ENCODE data around the gene PSKH1. TPM values are rescaled to one million over a fixed set of nuclear protein-coding genes. Genes with fewer than 3 reads are reported as not detected.

PSKH1 gene
- total and polyA plus RNA-seq, 9 of the 15 experiments (the other 6 are each of a cell fraction or from before 2014, with no cell fraction given), result 0.96 to 20.9 (median 9.4) TPM

GRCh38 chr16:67927131-67927941, 34.3 kb downstream of the PSKH1 start:
- H4K20me1 ChIP-seq (replicated peaks; ENCODE audit: control insufficient read depth, insufficient read depth, low read length), result peaks cover 18% of the 10 kb centered on the region
- POLR2A ChIA-PET, result interaction anchor here (0.6 to 1.0 kb wide), 2 partner anchors 33 to 257 kb away, joined by 3 read pairs; no protein-coding TSS in a partner anchor
- no peak overlapping the region for H3K4me2 ChIP-seq (ENCODE audit: insufficient read depth, low read length)
- FAIRE-seq, result no peak
- no peak for TF ChIP-seq U2AF2 (optimal IDR thresholded peaks at IDR 0.05; ENCODE audit: low read depth, low read length)
- TF ChIP-seq PHB2 (IDR thresholded peaks at IDR 0.05; ENCODE audit: low read depth), result no peak
- no peak for TF ChIP-seq SIX5 (IDR thresholded peaks at IDR 0.05; ENCODE audit: borderline replicate concordance in 1 of 2, insufficient read depth in 1 of 2, low read depth in 1 of 2, low read length in 2 of 2)
- TF ChIP-seq POLR2G (IDR thresholded peaks at IDR 0.05; ENCODE audit: low read depth, low read length), result 0 out of 2 replicates have a peak, but pooled peaks have one; percentile 46
- TF ChIP-seq TARDBP (IDR thresholded peaks at IDR 0.05), result no peak
- TF ChIP-seq ZNF140 (CRISPR knock-in tag; IDR thresholded peaks at IDR 0.05), result no peak
- intact Hi-C loops (cut with micrococcal nuclease), result no loop called here
- peak overlapping the region in 1 of 2 experiments; percentile 29; a peak in 1 of 4 replicates for H3K9ac ChIP-seq (ENCODE audit: insufficient read depth in 1 of 2, low read depth in 2 of 2, low read length in 2 of 2)
- no peak overlapping the region for H3K27ac ChIP-seq (ENCODE audit: extremely low read depth, low read depth, low read length)
- no peak overlapping the region for H2AFZ ChIP-seq (ENCODE audit: low read depth, low read length)
- H3K79me2 ChIP-seq (ENCODE audit: control insufficient read depth, insufficient read depth, low read length), result no peaks in the 10 kb centered on the region
- ATAC-seq, result peak; percentile 12; the same call in 2 of the 3 replicates
- 78% methylated on average over 22 of the region's 22 CpGs for WGBS (ENCODE audit: insufficient coverage, low coverage, missing lambda C conversion rate)
- H3K27me3 ChIP-seq (ENCODE audit: control insufficient read depth in 2 of 2, insufficient read depth in 2 of 2, low read length in 2 of 2), result no peaks in the 10 kb centered on the region
- H3K4me3 ChIP-seq, result no peak overlapping the region
- H3K4me1 ChIP-seq (replicated peaks in 1 of 2; ENCODE audit: control insufficient read depth in 2 of 2, insufficient read depth in 2 of 2, low read length in 2 of 2), result peaks cover 4 to 34% of the 10 kb centered on the region in 2 experiments
- no peaks in the 10 kb centered on the region for H3K9me1 ChIP-seq (ENCODE audit: control insufficient read depth, insufficient read depth, low read length)
- CTCF ChIA-PET (ENCODE audit: low intra/inter-chr PET ratio), result interaction anchor here (0.6 to 3.8 kb wide), 8 partner anchors 44 to 406 kb away, joined by 3 to 35 read pairs (median 7); partner anchors contain the start of gene NRN1L
- DNase-seq (ENCODE audit: extremely low read depth in 1 of 4, low spot score in 3 of 4), result no peak
- no TSS peak for BruUV-seq (replicated peaks)
- H3K9me3 ChIP-seq (replicated peaks; ENCODE audit: control insufficient read depth, insufficient read depth, low read depth, low read length), result no peaks in the 10 kb centered on the region
- in situ Hi-C loops (cut with MboI), result loop anchor here (5.0 to 10.0 kb wide), 3 partner anchors 110 to 403 kb away; partner anchors contain the start of genes C16orf86, ENKD1 and RIPOR1
- peaks cover 16% of the 10 kb centered on the region; the same call in 2 of the 3 replicates for H3K36me3 ChIP-seq (ENCODE audit: control insufficient read depth, insufficient read depth, low read length)
